Lower lobe of right lung (tissue), 2 donors: ENCODE results near the gene PRKN. TPM values are rescaled to one million over a fixed set of nuclear protein-coding genes. Genes with fewer than 3 reads are reported as not detected.

Source experiments
- ATAC-seq, 2 donors: fragments of 200-7000 bp; cut with Tn5 transposase; one replicate each; pipeline ENCODE4 v1.9.1; 2020 to 2022; ENCODE audit warnings: mild to moderate bottlenecking in 2 of 2, moderate library complexity in 2 of 2
- DNase-seq: peaks from one replicate; pipeline ENCODE4 v3.0.0-alpha.2; 2020
- H3K27ac ChIP-seq: fragments of 200-600 bp; one replicate; pipeline ENCODE4 v1.8.0; 2022
- H3K27me3 ChIP-seq: fragments of 200-600 bp; one replicate; pipeline ENCODE4 v1.8.0; 2022; ENCODE audit warnings: low read depth
- H3K36me3 ChIP-seq: fragments of 200-600 bp; one replicate; pipeline ENCODE4 v1.8.0; 2022; ENCODE audit warnings: mild to moderate bottlenecking
- H3K4me1 ChIP-seq: fragments of 200-600 bp; one replicate; pipeline ENCODE4 v1.8.0; 2022
- H3K4me3 ChIP-seq: fragments of 200-600 bp; one replicate; pipeline ENCODE4 v1.8.0; 2022; ENCODE audit warnings: mild to moderate bottlenecking
- H3K9me3 ChIP-seq: fragments of 200-600 bp; one replicate; pipeline ENCODE4 v1.8.0; 2022
- intact Hi-C: fragments of 100-400 bp; cut with DNase I; formaldehyde crosslinking; loops from one replicate; pipeline ENCODE4 v1.11.0; 2022
- total RNA-seq: library from RNA; stranded (reverse); fragmentation: NEBNext Ultra II Directional; extraction: Animal tissue kit (Norgen Biotek cat#: 25700); gene quantifications from one replicate; pipeline ENCODE4 v1.2.1, GENCODE V29; 2021
- TF ChIP-seq, protein P1 (sequence below): fragments of 200-600 bp; IDR thresholded peaks from one replicate; pipeline ENCODE4 v1.8.0; 2022; ENCODE audit warnings: antibody characterized with exemption, mild to moderate bottlenecking
- donor health status: DM: no; HTN: yes; CAD: no; lungs with severe emphysema.

PRKN gene
- total RNA-seq, 1 donor from 2014 or later: 6.1 TPM

DNA sequence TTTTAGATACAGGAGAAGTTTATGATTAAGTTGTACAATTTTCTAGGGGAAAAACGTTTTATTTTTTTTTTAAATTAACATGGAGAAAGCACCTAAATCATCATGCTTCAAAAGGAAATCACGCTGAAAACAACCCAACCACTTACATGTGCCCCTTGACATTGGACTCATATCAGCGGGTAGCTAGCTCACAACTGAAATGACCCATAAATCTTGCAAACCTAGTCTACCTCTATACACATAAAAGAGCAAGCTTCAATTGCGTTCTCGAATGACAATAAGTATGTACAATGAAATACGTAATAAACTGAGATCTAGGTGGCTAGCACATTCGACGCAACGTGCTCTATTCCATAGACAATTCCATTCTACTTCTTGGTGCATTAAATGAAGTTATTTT, 730.8 kb downstream of the PRKN start:
- intact Hi-C loops: no loop called here
- TF ChIP-seq, protein P1, sequence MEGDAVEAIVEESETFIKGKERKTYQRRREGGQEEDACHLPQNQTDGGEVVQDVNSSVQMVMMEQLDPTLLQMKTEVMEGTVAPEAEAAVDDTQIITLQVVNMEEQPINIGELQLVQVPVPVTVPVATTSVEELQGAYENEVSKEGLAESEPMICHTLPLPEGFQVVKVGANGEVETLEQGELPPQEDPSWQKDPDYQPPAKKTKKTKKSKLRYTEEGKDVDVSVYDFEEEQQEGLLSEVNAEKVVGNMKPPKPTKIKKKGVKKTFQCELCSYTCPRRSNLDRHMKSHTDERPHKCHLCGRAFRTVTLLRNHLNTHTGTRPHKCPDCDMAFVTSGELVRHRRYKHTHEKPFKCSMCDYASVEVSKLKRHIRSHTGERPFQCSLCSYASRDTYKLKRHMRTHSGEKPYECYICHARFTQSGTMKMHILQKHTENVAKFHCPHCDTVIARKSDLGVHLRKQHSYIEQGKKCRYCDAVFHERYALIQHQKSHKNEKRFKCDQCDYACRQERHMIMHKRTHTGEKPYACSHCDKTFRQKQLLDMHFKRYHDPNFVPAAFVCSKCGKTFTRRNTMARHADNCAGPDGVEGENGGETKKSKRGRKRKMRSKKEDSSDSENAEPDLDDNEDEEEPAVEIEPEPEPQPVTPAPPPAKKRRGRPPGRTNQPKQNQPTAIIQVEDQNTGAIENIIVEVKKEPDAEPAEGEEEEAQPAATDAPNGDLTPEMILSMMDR: no peak
- H3K4me1 ChIP-seq: no peaks in the 10 kb centered on the region
- no peak overlapping the region for H3K27ac ChIP-seq
- H3K36me3 ChIP-seq: no peaks in the 10 kb centered on the region
- H3K9me3 ChIP-seq: peaks cover 10% of the 10 kb centered on the region
- no peak overlapping the region for H3K4me3 ChIP-seq
- no peaks in the 10 kb centered on the region for H3K27me3 ChIP-seq
- ATAC-seq: no peak
- no peak for DNase-seq

DNA sequence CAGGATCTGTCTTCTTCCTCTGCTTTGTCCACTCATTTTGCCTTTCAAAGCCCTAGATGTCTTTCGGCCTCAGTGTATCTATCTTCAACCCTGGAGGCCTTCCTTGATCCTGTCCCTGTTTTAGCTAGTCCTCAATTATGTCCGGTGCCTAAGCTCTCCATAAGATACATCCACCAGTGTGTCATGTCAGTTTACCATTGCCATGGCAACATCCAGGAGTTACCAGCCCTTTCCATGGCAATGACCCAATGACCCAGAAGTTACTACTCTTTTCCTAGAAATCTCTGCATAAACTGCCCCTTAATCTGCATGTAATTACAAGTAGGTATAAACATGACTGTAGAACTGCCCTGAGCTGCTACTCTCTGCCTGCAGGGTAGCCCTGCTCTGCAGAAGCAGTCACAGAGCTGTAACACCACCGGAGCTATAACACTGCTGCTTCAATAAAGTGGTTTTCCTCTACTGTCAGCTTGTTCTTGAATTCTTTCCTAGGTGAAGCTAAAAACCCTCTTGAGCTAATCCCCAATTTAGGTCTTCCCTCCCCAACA, 741.6 kb downstream of the PRKN start:
- Histone ChIP-seq H3K36me3 (no peaks in the 10 kb centered on the region), H3K4me3 (no peak overlapping the region), H3K4me1 (no peaks in the 10 kb centered on the region), H3K9me3 (peaks cover 13% of the 10 kb centered on the region), H3K27me3 (no peaks in the 10 kb centered on the region), H3K27ac (no peak overlapping the region)
- TF ChIP-seq, protein P1: no peak
- intact Hi-C loops: no loop called here
- DNase-seq: no peak
- no peak for ATAC-seq

DNA sequence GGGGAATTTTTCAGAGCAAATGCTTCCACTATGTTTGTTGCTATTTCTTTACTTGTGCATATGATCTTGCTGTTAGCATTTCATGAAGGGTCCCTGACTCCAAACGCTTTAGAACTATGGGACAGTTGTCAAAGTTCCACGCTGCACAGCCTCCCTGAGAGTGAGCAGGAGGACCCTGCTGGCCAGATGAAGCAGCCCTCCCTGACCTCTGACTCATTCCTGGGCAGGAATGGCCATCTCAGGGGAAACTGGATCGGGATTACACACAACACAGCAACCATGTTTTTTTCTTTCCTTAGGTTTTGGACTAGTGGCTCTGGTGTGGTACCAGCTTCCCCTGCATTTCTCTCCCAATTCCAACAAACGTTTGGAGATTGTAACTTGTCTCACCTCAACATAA, 742.9 kb downstream of the PRKN start:
- Histone ChIP-seq H3K4me3 (no peak overlapping the region), H3K36me3 (no peaks in the 10 kb centered on the region), H3K27me3 (no peaks in the 10 kb centered on the region), H3K4me1 (no peaks in the 10 kb centered on the region), H3K9me3 (peaks cover 2% of the 10 kb centered on the region), H3K27ac (no peak overlapping the region)
- ATAC-seq (no peak), DNase-seq (no peak)
- TF ChIP-seq, protein P1: no peak
- intact Hi-C loops: no loop called here

DNA sequence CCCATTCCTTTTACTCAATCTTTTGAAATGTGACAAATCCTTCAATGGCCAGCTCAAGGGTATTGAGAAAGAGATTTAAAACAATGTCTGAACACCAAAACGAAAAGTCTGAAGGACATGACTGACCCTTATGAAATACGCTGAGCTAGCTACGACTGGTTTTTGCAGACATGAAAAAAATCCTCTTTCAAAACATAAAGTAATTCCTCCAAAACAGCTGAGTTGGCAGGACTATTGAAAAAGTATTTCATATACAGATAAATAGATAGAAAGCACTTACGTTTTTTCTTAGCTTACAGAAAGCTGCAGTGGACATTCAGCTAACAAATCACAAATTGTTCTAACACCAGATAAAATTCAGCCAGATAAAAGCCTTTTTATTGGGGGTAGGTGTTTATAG, 751.0 kb downstream of the PRKN start:
- H3K27me3 ChIP-seq: no peaks in the 10 kb centered on the region
- intact Hi-C loops: no loop called here
- TF ChIP-seq, protein P1: no peak
- no peaks in the 10 kb centered on the region for H3K36me3 ChIP-seq
- DNase-seq (no peak), ATAC-seq (no peak)
- no peak overlapping the region for H3K4me3 ChIP-seq
- H3K27ac ChIP-seq: no peak overlapping the region
- H3K4me1 ChIP-seq: no peaks in the 10 kb centered on the region
- H3K9me3 ChIP-seq: no peaks in the 10 kb centered on the region

DNA sequence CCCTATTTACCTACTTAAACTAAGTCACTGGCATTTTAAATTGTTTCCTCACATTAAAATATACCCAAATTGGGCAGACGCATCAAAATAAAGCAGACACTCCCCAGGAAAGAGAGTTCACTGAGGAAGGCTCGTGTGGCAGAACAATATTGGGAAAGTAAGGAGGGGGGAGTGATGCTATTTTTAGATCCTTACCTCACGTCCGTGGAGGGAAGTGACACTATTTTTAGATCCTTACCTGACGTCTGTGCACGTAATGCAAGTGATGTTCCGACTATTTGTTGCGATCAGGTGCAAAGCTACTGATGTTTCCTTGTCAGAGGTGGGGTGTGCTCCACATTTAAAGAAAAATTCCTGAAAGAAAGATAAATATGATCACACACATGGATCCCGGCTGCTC, 754.5 kb downstream of the PRKN start:
- Histone ChIP-seq H3K4me3 (no peak overlapping the region), H3K4me1 (no peaks in the 10 kb centered on the region), H3K27me3 (no peaks in the 10 kb centered on the region), H3K36me3 (no peaks in the 10 kb centered on the region), H3K27ac (no peak overlapping the region), H3K9me3 (no peaks in the 10 kb centered on the region)
- ATAC-seq (no peak), DNase-seq (no peak)
- intact Hi-C loops: no loop called here
- TF ChIP-seq, protein P1: no peak

DNA sequence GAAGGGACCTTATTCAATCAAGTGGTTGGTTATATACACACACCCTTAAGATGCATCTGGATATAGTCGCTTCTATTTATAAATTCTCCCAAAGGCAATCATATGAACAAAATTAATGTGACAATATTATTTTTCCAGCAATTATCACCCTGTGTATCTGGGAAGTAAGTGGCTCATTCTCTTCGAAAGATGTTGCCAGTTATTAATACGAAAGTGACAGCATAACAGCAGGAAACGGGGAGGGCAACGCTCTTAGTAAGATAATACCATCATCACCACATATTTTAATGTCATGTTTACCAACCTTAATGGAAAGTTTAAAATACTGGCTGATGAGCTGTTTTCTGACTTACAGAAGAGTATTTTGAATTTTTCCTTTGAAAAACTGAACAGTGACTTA, 756.5 kb downstream of the PRKN start:
- intact Hi-C loops: no loop called here
- DNase-seq (no peak), ATAC-seq (no peak)
- Histone ChIP-seq H3K36me3 (no peaks in the 10 kb centered on the region), H3K27ac (no peak overlapping the region), H3K27me3 (no peaks in the 10 kb centered on the region), H3K9me3 (no peaks in the 10 kb centered on the region), H3K4me3 (no peak overlapping the region), H3K4me1 (no peaks in the 10 kb centered on the region)
- TF ChIP-seq, protein P1: no peak
